HG03457 (cell line): Measurements from ENCODE around the gene ELMO3.

Experiments used
- ATAC-seq: cut with Tn5 transposase; IDR thresholded peaks from one replicate; pipeline ENCODE4 v1.9.1; 2021; ENCODE audit warnings: moderate number of reproducible peaks; ENCODE audit not compliant: unreplicated experiment

ELMO3 gene

GRCh38 chr16:67196881-67197280, 2.0 kb upstream of the ELMO3 start:
- no peak for ATAC-seq

- ATAC-seq: no peak
Observed at GRCh38 chr16:67197704-67198103, 1.2 kb upstream of the ELMO3 start.

DNA sequence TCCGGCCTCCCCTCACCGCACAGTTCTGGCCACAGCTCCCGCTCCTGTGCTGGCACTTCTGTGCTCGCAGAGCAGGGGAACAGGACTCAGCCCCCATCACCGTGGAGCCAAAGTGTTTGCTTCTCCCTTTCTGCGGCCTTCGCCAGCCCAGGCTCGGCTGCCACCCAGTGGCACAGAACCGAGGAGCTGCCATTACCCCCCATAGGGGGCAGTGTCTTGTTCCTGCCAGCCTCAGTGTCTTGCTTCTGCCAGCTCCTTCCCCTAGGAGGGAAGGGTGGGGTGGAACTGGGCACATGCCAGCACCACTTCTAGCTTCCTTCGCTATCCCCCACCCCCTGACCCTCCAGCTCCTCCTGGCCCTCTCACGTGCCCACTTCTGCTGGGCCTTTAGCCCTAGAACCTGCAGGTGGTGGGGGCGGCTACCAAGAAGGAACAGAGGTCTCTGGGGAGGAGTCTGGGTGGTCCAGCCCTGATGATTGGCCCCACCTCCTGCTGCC, 645 bp upstream of the ELMO3 start:
- no peak for ATAC-seq

GRCh38 chr16:67199808-67200198, 872 bp downstream of the ELMO3 start:
- no peak for ATAC-seq

DNA sequence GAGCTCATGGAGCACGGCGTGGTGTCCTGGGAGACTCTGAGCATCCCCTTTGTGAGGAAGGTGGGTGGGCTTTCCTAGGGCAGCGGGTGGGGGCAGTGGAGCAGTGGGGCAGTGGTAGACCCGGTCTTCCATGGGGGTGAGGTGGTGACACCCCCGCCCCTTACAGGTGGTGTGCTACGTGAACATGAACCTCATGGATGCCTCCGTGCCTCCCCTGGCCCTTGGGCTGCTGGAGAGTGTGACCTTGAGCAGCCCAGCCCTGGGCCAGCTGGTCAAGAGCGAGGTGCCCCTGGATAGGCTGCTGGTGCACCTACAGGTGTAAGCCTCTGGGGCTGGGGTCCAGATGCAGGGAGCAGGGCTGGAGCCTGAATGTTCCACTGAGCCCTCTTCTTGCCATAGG, 1.6 kb downstream of the ELMO3 start:
- no peak for ATAC-seq

DNA sequence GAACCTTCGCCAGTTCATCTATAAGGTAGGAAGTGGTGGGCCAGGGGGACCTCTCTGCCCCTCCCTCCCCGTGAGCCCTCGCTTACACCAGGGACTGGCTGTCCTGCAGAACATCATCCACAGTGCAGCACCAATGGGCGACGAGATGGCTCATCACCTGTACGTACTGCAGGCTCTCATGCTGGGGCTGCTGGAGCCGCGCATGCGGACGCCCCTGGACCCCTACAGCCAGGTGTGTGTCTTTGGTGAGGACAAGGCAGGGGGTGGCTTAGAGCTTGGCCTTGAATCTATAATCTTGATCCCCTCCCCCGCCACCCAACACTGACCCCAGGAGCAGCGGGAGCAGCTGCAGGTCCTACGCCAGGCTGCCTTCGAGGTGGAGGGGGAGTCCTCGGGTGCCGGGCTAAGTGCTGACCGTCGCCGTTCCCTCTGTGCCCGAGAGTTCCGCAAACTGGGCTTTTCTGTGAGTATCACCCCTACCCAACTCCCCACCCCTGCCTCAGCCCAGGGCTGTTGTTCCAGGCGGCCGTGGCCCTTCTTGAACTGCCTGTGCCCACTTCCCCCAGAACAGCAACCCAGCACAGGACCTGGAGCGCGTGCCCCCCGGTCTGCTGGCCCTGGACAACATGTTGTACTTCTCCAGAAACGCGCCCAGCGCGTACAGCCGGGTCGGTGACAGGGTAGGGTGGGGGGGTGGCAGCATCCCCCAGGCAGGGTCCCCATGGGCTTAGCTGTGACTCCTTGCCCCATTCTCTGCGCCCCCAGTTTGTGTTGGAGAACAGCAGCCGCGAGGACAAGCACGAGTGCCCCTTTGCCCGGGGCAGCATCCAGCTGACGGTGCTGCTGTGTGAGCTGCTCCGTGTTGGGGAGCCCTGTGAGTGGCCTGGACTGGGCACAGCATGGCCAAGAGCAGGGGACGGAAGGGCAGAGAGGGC, 2.7 kb downstream of the ELMO3 start:
- ATAC-seq: no peak

DNA sequence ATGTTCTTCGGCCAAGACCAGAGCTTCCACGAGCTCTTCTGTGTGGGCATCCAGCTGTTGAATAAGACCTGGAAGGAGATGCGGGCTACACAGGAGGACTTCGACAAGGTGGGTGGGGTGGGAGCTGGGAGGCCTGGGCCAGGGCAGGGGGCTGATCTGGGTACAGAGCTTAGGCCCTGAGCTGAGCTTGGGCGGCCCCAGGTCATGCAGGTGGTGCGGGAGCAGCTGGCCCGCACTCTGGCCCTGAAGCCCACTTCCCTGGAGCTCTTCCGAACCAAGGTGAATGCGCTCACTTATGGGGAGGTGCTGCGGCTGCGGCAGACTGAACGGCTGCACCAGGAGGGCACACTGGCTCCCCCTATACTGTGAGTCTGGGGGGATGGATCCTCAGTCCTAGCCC, 3.5 kb downstream of the ELMO3 start:
- ATAC-seq: no peak

DNA sequence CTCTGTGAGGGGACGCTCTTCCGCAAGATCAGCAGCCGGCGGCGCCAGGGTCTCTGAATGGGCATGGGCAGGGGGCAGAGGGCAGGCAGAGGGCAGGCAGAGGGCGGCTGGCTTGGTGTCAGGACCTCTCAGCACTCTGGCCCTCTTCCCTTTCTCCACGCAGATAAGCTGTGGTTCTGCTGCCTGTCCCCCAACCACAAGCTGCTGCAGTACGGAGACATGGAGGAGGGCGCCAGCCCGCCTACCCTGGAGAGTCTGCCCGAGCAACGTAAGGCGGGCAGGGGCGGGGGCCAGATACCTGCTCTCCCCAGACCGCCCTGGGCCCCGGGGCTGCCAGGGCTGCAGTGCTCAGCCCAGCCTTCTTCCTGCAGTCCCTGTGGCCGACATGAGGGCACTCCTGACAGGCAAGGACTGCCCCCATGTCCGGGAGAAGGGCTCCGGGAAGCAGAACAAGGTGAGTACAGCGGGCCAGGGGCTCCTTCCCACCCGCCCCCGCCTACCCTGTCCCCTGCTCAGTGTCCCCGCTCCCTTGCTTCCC, 4.1 kb downstream of the ELMO3 start:
- ATAC-seq: no peak

DNA sequence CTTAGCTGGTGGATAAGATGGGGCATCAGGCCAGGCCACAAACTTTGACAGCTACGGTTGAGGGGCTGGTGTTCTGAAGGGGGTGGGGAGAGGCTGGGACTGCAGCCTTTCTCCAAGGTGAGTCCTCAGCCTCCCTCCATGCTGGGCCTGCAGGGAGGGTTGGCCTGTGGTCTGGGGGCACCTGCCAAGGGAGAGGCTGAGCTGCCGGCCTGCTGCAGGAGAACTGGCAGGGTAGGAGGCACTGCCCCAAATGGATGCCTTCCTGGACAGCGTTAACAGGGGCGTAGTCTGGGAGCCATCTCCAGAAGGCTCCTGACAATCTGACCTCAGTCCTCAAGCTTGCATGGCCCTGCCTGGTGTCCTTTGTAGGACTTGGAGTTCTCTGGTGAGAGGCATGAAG, 5.1 kb downstream of the ELMO3 start:
- ATAC-seq: no peak

DNA sequence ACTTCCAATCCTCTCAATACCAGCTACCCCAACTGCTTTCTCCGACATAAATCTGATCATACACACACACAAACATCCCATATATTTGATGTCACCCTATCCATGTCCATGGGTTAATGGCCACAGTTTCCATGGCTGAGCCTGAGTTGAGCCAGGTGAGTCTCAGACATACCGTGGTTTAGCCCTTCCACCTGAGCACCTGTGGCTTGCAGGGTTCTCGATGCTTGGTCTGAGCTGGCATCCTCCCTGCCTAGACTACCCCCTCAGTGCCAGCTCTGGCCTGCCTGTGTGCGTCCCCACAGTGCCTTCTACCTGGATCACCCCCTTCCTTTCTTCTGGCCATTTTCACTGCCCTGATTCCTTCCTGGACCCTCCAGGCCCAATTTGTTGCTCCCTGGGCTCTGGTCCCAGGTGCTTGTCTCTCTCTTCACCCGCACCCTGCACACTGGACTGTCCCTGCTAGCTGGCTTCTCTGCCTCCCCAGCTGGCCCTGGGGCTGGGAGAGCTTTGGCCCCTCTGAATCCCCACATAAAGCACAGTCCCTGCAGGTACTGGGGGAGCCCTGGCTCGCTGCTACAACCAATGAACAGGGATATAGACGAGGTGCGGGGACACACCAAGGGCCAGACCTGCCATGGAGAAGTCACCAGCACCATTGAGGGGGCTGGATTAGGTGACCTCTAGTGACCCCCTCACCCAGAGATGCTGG, 7.4 kb downstream of the ELMO3 start:
- no peak for ATAC-seq

DNA sequence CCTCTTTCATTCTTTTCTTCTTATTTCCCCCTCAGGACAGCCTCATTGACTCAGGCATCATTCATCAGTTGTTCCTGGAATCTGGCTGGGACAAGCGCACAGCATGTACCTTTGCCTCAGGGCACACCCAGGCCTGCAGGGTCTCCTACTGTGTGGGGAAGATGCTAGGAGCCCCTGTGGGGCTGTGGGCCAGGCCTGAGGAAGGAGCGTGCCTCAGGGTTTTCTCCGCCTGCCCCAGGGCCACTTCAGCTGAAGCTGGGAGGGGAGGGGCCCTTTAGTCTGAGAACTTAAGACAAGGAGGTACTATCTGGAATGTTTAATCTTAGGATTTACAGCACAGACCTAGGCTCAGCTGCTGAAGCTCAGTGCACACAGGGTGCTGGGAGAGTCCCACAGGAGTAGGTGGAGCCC, 7.9 kb downstream of the ELMO3 start:
- no peak for ATAC-seq

GRCh38 chr16:67207249-67208091, 8.5 kb downstream of the ELMO3 start:
- no peak for ATAC-seq

DNA sequence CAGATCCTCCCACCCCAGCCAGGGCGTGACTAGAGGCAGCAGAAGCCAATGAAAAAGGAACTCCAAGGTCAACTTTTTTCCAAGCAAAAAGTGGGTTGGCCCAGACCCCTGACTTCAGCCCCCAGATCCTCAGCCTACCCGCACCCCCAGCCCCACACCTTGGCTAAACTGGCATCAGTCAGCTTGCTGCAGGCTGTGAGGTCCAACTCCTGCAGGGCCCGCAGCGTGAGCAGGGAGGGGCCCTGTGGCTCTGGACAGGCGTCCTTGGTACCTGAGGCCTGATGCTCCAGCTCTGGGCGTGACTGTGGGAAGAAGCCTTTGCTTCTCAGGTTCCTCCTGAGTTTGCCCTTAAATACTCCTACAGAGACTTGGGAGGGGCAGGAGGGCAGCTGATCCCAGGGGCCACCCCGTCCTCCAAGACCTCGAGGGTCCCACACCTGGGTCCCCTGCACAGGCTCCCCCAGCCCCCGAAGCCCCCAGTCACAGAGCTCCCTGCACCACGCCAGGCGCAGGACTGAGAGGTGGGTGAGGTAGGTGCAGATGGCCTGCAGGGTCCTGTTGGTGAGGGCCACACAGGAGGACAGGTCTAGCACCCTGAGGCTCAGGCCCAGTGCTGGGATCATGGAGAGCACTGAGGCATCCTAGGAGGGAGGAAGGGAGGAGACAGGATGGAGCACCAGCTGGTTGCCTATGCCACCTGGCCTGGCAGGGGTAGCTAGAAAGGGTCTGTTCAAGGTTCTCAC, 9.4 kb downstream of the ELMO3 start:
- ATAC-seq: no peak

GRCh38 chr16:67209565-67209964, 10.6 kb downstream of the ELMO3 start:
- no peak for ATAC-seq

- ATAC-seq: no peak
Observed at GRCh38 chr16:67210069-67210937, 11.4 kb downstream of the ELMO3 start.

DNA sequence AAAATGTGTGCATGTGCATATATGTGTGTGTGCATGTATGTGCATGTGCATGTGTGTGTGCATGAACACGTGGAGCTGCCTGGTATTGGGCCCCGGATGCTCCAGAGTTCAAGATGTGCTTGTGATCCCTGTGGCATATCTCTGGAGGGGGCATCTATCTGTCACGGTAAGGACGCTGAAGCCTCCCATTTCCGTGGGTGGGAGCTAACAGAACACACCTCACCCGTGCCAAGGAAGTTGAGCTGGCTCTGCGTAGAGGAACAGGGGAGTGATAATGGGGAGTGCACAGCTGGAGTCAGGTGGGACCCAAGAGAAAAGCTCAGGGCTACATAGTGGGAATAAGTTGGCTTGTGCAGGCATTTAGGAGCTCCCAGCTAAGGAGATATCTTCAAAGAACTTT, 12.7 kb downstream of the ELMO3 start:
- no peak for ATAC-seq

- no peak for ATAC-seq
Observed at GRCh38 chr16:67212766-67213165, 13.8 kb downstream of the ELMO3 start.

DNA sequence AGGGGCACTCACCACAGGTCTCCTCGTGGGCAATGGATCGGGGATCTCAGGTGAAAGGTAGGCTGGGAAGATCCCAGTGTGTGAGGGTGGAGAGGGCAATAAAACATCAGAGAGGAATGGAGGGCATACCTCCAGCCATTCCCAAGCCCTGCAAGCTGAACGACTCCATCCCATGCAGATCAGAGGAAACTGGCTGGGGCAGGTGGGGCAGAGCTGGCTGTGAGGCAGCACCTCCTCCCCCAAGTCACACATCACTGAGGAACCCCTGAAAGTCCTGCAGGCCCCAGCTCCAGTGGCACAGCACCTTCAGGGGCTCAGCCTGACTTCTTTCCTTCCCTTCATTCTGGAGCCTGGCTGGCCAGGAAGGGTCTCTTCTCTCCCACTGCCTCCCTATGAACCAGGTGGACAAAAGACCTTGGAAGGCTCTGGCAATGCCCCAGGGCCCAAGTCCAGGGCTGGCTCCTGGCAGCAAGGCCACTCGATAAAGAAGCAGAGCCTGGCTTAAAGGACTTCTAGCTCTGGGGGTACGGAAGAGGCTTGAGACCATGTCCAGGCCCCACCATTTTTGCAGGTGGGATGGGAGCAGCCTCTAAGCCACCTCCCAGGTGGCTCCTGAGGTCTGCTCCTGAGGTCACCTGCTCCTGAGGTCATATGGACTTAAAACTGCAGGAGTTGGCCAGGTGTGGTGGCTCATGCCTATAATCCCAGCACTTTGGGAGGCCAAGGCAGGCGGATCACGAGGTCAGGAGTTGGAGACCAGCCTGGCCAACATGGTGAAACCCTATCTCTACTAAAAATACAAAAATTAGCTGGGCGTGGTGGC, 14.5 kb downstream of the ELMO3 start:
- ATAC-seq: no peak
